Activated gamma-delta T cell (primary cell): Measurements from ENCODE around the gene INAFM2.

Experiments used
- DNase-seq: peaks from one replicate; lab custom pipeline; 2025; lab: John Stamatoyannopoulos, UW

Gene INAFM2

DNA sequence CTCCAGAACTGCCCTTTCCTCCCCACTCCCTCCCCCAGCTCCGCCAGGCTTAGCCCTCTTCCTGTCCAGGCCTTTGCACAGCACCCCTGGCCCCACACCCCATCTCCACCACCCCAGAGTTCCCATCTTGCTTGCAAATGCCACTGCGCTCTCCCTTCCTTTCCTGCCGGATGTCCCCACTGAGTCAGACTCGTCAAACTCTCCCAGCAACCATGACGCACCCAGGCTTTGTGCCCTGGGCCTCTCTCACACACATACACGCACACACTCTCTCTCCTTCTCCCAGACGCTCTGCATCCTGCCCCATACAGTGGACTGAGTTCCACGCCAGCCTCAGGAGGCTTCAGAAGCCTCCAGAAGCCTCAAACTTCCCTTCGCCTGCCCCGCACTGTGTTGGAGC is 20.0 kb downstream of the INAFM2 start:
- DNase-seq = no peak

GRCh38 chr15:40344217-40344616 is 20.7 kb downstream of the INAFM2 start:
- DNase-seq = no peak

- DNase-seq = no peak
These were observed 21.2 kb downstream of the INAFM2 start for GRCh38 chr15:40344631-40345120.

DNA sequence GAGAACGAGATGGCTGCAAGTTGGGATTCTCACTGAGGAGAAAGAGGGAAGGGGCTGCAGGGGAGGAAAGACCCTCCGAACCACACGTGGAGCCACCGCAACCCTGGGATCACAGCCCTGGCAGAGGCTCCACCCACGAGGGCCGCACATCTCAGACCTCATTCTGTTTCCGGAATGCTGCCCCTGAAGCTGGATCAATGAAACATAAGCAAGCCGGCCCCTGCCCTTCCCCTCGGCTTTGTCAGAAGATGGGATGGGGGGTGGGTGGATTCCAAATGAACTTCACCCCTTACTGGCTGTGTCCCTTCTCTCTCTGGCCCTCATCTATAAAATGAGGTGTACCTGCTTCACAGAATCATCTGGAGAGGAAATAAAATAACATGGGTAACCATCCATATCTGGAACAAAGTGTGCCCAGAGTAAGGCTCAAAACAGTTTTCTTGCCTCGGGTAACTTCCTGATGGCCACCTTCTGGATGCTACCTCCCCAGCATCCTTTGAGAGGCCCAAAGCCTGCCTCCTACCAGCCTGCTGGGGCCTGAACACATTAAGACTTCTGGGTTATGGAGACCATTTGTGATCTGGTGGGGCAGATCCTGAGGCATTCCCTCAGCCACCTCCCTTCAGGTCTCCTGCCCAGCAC is 21.9 kb downstream of the INAFM2 start:
- no peak for DNase-seq

- no peak for DNase-seq
These were observed 22.5 kb downstream of the INAFM2 start for GRCh38 chr15:40345867-40346578.

- DNase-seq = no peak
These were observed 23.4 kb downstream of the INAFM2 start for GRCh38 chr15:40346579-40347558.

GRCh38 chr15:40347559-40348473 is 24.3 kb downstream of the INAFM2 start:
- no peak for DNase-seq

DNA sequence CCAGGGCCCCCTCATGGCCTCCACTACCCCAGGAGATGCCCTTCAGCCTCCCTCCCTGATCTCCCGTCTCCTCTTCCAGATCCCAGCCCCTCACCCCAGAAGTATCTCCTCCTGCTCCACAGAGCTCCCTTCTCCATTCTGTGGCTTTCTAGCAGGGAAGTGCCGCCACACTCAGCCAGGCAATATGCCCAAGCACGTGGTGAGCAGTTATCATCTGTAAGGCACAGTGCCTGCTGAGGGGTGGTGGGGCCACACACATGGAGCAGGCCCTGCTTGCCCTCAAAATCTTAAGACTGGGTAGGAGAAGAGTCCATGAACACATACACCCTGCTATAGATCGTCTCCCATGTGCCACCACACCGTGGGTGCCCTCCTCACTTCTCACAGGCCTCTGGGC is 25.0 kb downstream of the INAFM2 start:
- DNase-seq = no peak

DNA sequence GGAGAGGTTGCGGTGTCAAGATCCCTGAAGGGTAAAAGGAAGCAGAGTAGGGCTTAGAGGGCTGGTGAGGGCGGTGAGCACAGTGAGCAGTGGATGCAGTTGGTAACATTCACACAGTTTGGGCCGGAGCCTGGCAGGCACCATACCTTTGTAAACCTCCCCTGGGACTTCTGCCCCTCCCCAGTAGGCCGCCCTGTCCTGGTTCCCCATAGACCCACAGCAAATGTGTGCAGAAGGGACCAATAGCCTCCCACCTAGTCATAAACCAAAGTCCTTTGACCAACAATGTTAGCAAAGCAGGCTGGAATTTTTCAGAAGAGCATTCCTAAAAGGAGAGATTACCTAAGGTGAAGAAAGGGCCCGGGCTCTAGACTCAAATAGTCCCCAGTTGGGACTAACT is 25.7 kb downstream of the INAFM2 start:
- DNase-seq = no peak

- DNase-seq = no peak
These were observed 28.9 kb downstream of the INAFM2 start for GRCh38 chr15:40352281-40352901.

DNA sequence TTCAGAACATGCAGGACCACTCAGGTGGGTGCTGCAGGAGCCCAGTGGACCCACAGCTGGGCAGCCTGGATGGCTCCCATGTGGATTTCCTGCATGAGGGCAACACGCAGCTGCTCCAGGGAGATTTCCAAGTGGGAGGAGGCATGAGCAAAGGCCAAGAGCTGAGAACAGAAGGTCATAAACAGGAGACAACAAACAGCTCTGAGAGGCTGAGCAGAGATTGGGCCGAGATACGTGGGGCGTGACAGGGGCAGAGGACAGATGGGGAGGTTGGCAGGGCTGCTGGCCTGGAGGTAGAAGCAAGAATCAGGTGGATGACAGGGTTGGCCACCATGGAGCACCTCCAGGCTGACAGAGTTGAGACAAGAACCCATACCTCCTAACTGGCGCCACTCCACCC is 30.2 kb downstream of the INAFM2 start:
- no peak for DNase-seq

- no peak for DNase-seq
These were observed 31.1 kb downstream of the INAFM2 start for GRCh38 chr15:40354408-40355171.

- no peak for DNase-seq
These were observed 32.6 kb downstream of the INAFM2 start for GRCh38 chr15:40355976-40356585.

- DNase-seq = no peak
These were observed 33.8 kb downstream of the INAFM2 start for GRCh38 chr15:40357246-40357645.

DNA sequence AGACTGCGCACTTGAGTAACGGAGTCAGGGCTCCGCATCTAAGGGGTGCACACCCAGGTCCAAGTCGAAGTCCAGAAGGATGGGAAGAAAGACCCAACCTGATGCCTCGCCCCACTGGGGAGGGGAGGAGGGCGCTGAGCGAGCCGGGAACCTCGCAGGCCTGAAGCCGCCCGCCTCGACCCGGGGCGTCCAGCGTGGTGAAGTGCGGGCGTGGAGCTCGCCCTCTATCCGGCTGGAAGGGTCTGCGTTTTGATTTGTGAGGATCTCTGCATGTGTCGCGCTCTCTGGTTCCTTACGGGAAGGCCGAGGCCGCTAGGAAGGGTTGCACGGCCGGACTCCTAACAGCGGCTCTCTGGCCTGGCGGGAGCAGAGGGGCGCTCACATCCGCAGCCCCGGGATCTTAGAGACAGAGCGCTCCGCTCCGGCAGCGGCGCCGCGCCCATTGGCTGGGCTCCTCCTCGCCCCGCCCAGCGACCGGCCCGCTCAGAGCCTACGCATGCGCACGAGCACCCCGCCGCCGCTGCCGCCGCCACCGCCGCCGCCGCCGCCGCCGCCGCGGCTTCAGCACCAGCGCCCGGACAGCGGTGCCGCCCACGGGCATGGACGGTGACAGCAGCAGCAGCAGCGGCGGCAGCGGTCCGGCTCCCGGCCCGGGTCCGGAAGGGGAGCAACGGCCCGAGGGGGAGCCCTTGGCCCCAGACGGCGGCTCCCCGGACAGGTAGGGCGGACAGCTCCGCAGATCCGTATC is 34.4 kb downstream of the INAFM2 start, which contains the start of gene DISP2:
Gene DISP2 (plus strand): TSS at position 497 of the 748 bp plus-strand sequence. CDS start 103 bp downstream, at position 600.
- DNase-seq = peak; percentile 83

DNA sequence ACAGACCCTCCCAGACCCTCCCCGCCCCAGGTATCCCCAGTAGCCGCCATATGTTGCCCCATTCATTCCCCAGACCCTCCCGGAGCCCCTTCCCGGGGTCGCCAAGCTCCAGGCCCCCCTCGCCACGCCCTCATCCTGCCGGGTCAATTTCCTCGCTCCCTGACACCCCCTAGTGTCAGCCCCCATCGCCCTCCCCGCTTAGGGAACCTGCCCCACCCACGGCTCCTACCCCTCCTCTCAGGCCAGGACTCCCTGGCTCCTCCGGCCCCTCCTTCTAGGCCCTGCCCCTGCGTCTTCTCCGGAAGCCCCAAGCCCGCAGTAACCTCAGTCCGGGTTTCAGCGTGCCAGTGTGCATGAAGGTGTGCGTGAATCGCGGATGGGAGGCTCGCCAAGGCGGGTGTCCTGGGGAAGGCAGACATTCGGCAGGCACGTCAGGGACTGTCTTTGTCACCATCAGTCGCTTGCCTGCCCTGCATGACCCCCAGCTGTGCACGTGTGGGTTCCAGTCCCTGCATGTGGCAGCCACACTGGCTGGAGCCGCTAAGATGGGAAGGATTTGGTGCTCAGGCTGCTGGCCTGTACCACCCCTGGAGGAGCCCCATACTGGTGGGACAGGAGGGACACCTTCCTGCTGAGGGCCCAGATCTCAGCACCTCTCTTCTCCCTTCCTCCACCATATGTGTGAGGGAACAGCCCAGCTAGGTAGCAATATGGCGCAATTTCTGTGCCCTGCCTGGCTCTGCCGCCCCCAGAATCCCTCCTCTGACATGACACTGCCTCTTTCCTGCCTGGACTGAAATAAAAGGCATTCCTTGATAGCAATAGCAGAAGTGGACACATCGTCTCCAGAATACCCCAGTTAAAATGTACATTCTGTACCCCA is 35.2 kb downstream of the INAFM2 start:
- DNase-seq = no peak

DNA sequence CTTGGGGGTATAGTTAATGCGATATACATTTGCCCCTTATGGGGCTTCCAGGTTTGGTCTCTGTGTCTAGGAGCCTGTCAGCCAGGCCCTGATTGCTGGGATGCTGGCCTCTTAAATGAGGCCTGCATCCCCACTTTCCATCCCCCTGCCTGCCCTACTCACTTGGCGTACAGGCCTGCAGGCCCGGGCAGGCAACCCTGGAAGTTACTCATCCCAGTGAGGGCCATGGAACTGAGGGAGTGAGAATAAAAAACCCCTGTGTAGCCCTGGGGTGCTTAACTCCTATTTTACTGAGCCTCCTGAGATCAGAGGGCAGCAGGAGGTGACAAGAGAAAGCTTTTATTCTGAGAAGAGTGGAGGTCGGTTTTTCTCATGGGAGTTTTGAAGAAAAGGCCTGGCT is 36.5 kb downstream of the INAFM2 start:
- DNase-seq = no peak

DNA sequence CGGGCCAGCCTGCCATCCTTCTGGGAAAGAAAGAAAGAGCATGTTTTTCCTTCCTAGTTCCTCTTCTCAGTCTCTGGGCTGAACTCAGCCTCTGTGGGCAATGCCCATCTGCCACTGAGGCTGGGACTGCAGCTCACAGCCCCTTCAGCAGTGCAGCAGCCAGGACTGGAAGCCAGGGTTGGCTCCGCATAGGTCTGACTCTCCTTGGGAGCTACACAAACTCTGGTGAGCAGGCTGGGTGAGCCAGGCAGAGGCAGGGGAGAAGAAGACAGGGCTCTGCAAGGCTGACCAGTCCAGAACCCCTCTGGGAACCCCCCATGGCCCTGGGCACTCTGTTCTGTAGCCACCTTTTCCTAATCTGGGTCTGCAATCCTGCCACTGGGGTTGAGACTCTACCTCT is 38.1 kb downstream of the INAFM2 start:
- no peak for DNase-seq
